GM21367 (cell line): ENCODE data around the gene HOXB9.

Experiments used
- ATAC-seq: cut with Tn5 transposase; IDR thresholded peaks from one replicate; pipeline ENCODE4 v1.9.1; 2021; ENCODE audit not compliant: unreplicated experiment

Gene HOXB9

DNA sequence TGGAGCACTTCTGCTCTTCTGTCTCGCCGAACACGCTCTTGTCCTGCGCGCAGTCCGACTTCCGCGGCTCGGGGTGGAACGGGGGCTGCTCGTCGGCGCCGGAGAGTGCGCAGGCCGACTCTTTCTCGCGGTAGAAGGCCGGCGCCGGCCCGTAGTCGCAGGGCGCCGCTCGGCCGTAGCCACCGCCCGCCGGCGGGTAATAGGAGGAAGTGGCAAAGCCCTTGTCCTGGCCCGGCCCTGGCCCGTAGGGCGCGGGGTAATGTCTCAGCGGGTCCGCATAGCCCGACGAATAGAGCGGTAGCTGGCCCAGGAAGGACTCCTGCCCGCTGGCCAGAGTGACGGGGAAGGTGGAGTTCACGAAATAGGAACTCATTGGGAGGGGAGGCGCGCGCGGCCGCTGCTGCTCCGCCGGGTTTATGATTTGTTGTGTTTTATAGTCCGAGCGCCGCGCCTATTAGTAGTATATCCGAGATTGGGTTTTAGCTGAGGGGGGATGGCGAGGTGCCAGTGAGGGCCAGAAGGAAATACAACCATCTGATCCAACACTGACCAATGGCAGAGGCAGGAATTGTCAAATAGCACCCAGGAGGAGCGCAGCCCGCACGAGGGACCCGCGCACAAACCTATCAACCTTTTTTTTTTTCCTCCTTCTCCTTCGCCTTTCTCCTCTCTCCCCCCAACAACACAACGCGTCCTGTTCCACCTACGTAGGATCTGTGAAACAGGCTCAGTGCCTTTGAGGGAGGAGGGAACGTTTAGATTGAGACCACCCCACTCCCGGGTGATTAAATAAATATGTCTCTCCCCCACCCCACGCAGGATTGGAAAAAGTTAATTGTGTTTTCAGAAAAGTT is 28.2 kb downstream of the HOXB9 start:
- no peak for ATAC-seq

DNA sequence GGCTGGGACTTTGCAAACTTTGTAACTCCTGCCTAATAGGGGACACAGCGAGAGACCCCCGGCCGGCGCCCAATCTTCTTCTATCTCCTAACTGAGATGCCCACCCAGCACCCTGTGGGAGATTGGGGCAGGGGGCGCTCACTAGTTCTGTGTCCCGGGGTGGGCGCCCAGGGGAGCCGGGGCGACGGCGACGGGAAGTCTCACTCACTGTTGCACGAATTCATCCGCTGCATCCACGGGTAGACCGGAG is 28.7 kb downstream of the HOXB9 start:
- ATAC-seq: no peak

DNA sequence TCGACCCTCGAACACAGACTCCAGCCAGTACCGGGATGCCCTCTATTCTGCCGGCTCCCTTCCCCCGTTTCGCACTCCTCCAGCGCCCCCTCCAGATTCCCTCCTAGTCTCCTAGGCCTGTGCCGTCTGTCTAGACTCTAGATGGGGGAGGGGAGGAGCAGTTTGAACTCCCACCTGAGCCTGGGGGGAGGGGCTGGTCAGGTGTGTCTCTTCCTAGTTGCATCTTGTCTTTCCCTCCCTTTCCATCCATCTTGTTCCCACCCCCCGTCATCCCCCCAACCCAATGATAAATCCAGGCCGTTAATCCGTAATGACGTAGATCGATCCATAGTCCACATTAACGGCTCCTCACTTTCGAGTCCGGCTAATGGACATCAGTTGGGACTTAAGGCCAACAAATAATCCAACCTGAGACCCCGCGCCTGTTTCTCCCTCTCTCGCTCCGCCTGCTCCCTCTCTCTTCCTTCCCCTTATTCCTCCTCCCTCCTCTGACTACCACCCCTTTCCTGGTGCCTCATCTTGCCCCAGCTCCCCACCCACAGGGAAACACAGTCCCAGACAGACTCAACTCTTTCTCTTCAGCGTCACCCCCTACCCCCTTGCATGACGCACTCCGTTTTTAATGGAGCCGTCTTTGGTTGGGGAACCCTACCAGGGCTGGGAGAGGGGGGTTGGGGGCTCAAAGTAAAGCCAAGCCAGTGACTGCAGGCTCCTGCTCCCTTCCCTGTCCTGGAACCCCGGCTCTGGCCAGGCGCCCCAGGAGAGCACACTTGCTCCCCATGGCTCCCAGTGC is 29.2 kb downstream of the HOXB9 start:
- ATAC-seq: no peak

DNA sequence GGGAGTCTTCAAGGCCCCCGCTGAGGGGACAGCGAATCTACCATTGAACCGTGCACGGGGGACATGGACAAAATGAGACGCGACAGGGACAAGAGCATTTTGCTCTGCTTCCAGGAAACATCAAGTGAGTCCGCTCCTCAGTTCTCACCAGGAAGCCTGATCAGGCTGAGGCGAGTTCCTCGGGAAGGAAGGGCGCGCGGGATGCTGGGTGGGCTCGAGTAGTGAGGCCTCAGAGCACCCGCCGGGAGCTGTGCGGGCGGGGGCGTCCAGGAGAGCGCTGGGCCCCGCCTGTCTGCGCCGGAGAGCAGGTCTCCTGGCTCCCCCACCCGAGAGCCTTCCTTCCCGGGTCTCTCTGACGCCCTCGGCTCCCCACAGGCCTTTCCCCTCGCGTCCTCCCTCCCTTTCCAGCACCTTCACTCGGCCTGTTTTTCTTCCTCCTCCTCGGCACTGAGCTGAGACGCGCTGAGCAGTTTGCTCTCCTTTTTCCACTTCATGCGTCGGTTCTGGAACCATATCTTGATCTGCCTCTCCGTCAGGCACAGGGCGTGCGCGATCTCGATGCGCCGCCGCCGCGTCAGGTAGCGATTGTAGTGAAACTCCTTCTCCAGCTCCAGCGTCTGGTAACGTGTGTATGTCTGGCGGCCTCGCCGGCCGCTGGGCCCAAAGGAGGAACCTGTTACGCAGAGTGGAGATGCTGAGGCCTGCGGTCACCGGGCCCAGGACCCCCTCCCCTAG is 30.0 kb downstream of the HOXB9 start:
- no peak for ATAC-seq

DNA sequence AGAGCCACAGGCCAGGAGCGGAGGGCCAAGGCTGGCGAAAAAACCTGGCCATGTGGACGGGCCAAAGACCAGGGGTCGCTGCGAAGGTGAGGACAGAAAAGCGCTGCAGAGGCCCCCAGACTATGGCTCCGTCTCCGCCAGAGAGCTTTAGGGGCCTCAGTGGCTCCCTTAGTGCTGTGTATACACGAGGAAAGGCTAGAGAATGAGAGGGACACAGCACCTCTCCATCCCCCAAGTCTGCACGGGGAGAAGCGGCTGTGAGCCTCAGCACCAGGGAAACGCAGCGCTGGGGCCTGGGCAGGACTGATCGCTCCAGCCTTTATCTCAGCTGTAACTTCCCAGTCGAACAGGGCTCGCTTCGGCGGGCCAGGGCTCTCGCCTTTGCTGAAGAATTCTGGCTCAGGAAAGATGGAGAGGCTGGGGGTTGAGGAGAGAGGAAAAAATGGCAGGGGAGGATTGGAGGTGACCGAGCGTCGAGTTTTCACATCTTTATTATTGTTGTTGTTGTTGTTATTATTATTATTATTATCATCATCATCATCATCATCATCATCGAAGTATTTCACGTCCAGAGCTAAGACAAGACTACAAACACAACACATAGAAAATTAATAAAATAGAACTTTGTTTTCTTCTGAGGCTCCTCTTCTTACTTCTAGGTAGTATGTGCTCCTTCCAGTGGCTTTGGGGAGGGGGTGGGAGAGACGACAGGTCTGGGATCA is 30.7 kb downstream of the HOXB9 start:
- ATAC-seq: no peak

GRCh38 chr17:48594538-48595277 is 31.4 kb downstream of the HOXB9 start:
- ATAC-seq: no peak

GRCh38 chr17:48593840-48594537 is 32.2 kb downstream of the HOXB9 start:
- ATAC-seq: no peak

DNA sequence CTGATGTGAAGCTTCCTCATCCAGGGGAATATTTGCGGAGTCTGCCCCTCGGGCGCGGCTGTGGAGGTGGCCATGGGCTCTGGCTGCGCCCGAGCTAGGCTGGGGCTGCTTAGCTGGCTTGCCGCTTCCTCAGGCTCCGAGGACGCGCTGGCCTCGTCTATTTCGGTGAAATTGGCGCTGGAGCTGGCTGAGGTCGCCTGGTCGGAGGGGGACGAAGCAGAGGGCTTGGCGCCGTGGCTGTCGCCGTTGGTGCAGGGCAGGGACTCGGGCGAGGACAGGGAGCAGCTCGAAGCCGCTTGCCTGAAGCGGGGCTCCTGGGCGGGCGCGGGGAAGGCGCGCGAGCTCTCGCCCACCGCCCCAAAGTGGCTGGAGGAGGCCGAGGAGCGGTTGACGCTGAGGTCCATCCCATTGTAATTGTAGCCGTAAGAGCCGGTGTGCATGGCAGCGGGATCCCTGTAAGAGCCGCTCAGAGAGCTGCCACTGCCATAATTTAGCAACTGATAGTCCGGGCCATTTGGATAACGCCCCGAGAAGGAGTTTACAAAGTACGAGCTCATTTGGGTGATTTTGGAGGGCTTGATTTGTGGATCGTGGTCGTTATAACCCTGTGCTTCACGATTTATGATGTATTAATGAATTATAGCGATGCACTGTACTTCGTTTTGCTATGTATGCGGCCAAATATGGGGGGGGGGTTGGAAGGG is 32.9 kb downstream of the HOXB9 start, which contains the start of gene HOXB5:
Gene HOXB5, minus strand, starts transcription at position 654 of the 704 bp plus-strand sequence. Its CDS starts 97 bp downstream, at position 557.
- no peak for ATAC-seq

- no peak for ATAC-seq
These were observed 33.6 kb downstream of the HOXB9 start for GRCh38 chr17:48592577-48592976.

DNA sequence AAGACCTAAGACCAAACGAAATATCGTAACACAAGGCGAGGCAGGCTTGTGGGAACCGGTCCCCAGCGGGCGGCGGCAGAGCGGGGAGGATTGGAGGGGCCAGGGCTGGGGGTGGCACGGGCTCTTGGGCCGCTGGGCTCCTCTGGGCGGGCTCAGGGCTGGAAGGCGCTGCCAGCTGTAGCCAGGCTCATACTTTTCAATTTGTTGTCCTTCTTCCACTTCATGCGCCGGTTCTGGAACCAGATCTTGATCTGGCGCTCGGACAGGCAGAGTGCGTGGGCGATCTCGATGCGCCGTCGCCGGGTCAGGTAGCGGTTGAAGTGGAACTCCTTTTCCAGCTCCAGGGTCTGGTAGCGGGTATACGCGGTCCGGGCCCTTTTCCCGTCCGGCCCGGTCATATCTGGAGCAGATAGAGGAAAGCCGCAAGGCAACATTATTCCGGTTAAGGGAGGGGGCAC is 34.1 kb downstream of the HOXB9 start:
- ATAC-seq: no peak

DNA sequence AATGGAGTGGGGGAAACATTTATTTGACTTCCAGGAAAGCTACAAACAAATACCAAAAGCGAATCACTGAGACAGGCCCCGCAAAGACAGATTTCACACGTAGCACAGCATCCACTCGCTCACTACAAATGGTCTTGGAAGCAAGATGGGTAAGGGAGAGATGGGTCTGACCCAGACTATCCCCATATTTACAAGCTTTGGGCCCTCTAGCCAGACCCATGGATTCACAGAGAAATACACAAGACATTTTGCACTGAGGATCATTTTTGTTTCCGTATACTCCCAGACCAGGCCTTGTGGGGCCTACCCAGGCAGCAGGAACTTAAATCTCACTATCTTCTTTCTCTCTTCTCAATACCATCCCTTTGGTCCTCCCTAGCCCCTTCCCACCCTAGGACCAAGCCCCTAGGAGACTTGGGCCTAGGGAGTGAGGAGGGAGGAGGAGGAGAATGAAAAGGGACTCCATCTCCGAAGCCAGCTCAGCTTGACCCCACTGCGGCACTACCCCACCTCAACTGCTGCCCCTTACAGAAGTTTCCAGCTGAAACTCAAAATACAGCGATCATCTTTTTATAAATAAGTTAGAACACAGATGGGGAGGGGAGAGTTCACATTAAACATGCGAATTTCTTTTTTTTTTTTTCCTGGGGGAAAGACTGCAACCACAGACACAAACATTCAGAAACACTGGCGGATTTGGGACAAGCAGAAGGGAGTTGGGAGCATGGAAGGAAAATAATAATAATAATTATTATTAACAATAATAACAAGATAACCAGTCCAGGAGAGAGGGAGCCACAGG is 34.7 kb downstream of the HOXB9 start:
- ATAC-seq: no peak

- ATAC-seq: no peak
These were observed 35.5 kb downstream of the HOXB9 start for GRCh38 chr17:48590607-48591161.

DNA sequence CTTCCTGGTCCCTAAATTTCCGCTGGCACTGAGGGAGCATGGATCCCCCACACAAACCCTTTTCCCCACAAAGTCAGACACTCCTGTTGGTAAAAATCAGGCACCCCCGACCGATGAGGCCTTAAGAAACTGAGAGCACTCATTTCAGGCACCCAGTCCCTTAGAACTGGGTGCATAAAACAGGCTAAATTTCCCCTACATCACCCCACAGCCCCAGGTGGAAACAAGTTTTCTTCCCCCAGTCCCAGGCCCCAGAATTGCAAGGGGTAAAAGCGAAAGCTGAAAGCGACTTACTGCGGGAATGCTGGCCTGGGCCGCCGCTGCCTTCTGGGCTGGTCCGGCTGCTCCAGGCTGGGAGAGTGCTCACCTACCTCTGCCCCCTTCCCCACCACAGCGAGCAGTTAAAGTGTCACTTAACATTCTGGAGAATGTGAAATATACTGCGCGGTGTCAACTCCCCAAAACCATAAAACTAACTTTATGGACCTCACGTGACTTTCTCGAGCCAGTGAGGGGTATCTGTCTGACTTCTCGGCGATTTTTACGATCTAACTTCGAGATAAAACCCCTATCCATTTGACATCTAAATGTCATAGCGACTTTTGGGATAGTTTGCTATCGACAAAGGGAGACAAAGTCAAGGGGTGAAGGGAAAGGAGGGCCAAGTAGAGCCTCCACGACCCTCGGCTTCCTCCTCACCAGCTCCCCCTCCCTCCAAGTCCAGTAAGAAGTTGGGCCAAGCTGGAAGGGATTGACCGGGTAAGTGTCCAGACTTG is 36.1 kb downstream of the HOXB9 start, which contains the start of gene HOXB3:
Gene HOXB3, minus strand, starts transcription at position 411 of the 776 bp plus-strand sequence. CDS start 37,767 bp downstream, outside the sequence.
- ATAC-seq: no peak

DNA sequence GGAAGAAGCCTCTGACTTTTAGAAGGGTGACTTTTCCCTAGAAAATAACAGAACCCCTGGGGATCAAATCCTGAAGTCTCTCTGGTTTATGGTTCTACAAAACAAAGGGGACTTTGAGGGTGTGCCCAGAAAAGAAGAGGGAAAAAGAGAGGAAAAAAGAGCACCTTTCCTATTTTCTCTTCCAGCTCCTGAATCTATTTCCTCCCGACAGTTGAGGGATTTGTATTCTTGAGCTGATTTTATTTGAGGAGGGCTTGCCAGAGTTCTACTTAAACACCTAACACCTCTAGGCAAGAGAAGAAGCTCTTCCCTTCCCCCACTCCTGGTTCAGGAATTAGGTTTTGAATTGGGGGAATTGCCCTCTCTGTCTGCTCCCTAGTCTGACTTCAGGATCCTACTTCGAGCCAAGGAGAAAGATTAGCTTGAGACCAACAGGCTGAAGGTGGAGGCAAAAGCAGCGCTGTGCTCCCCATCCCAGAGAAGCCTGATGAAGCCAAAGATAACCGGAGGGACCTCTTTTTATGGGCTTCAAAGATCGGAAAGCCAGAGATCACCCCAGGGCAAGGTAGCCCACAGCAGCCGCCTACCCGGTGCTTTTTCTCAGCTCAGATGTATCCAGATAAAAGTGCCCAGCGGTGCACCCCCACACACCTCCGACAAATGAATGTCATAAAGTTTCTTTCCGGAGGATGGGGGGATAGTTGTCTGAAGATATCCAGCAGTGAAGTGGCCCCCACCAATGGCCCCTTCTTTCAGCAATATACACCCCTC is 36.9 kb downstream of the HOXB9 start:
- no peak for ATAC-seq

GRCh38 chr17:48588528-48588927 is 37.6 kb downstream of the HOXB9 start:
- ATAC-seq: no peak

DNA sequence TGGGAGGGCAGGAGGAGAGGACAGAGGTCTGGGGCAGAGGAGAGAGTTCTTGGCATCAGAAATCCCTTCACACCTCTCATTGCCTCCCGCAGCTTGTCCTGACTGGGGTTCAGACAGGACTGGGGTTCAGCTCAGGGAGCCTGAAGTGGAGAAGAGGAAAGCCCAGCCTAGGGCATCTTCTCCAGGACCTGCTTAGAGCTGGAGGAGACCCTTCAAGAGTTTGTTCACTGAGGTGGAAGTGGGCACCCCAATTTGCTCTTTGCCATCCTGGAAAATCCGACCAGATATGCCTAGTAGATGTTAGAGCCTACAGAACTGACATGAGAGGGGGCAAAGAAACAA is 38.1 kb downstream of the HOXB9 start:
- ATAC-seq: no peak
